A673 (cell line): ENCODE measurements around the gene SLC35F2.

Experiments
- EZH2 ChIP-seq: fragments of 200-600 bp; sonication (generic); IDR thresholded peaks from 2 replicates; pipeline ENCODE4 v1.6.1; 2017; ENCODE audit warnings: borderline replicate concordance, low read depth, mild to moderate bottlenecking, mixed read lengths, antibody characterized with exemption, low read length; ENCODE audit not compliant: poor library complexity, severe bottlenecking
- TF ChIP-seq, protein P1 (sequence below): fragments of 300-800, 200-600 bp; sonication (generic); conservative IDR thresholded peaks from 2 replicates; pipeline ENCODE4 v1.5.1; 2017; ENCODE audit warnings: low read depth, mild to moderate bottlenecking, antibody characterized with exemption, low read length, moderate library complexity, mixed read lengths

DNA sequence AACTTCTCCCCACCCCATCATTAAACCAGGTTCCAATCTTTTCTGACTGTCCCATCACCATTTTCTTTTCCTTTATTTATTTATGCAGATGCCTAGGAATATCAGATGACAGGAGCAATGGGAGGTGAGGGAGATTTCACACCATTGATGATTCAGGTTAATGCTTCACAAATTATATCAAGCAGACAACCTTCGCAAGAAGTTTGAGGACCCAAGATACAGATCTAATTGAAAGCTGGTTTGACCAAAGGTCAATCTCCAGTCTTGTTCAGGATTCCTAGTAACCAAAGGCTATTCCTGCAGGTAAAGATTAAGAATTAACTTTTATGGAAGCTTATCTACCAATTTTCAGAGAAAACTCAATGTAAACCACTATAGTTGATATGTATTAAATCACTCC is 54.4 kb downstream of the SLC35F2 start:
- TF ChIP-seq, protein P1, sequence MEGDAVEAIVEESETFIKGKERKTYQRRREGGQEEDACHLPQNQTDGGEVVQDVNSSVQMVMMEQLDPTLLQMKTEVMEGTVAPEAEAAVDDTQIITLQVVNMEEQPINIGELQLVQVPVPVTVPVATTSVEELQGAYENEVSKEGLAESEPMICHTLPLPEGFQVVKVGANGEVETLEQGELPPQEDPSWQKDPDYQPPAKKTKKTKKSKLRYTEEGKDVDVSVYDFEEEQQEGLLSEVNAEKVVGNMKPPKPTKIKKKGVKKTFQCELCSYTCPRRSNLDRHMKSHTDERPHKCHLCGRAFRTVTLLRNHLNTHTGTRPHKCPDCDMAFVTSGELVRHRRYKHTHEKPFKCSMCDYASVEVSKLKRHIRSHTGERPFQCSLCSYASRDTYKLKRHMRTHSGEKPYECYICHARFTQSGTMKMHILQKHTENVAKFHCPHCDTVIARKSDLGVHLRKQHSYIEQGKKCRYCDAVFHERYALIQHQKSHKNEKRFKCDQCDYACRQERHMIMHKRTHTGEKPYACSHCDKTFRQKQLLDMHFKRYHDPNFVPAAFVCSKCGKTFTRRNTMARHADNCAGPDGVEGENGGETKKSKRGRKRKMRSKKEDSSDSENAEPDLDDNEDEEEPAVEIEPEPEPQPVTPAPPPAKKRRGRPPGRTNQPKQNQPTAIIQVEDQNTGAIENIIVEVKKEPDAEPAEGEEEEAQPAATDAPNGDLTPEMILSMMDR, result no peak
- TF ChIP-seq EZH2, result no peak
